NCI-H2227 treated with DMSO at 0.1 percent for 48 hours (cell line): ENCODE results near the gene UST.

Experiments
- DNase-seq: peaks from one replicate; lab custom pipeline; 2025; lab: John Stamatoyannopoulos, UW

The UST gene

GRCh38 chr6:148803979-148804378, 57.1 kb downstream of the UST start:
- DNase-seq, result no peak

GRCh38 chr6:148805777-148806176, 58.9 kb downstream of the UST start:
- DNase-seq, result no peak

- DNase-seq, result no peak
Measured at GRCh38 chr6:148807784-148808183, 61.0 kb downstream of the UST start.

- no peak for DNase-seq
Measured at GRCh38 chr6:148808786-148809304, 62.0 kb downstream of the UST start.

- no peak for DNase-seq
Measured at GRCh38 chr6:148811459-148811858, 64.6 kb downstream of the UST start.

- no peak for DNase-seq
Measured at GRCh38 chr6:148814082-148814790, 67.4 kb downstream of the UST start.

- DNase-seq, result no peak
Measured at GRCh38 chr6:148814869-148815268, 68.0 kb downstream of the UST start.

- no peak for DNase-seq
Measured at GRCh38 chr6:148816117-148816516, 69.3 kb downstream of the UST start.

GRCh38 chr6:148817689-148818088, 70.9 kb downstream of the UST start:
- no peak for DNase-seq

GRCh38 chr6:148818939-148819575, 72.2 kb downstream of the UST start:
- DNase-seq, result no peak

- no peak for DNase-seq
Measured at GRCh38 chr6:148819852-148820251, 73.0 kb downstream of the UST start.

GRCh38 chr6:148822819-148823218, 76.0 kb downstream of the UST start:
- DNase-seq, result no peak

GRCh38 chr6:148824291-148824690, 77.5 kb downstream of the UST start:
- DNase-seq, result no peak

GRCh38 chr6:148824960-148825359, 78.1 kb downstream of the UST start:
- no peak for DNase-seq

GRCh38 chr6:148825492-148825891, 78.7 kb downstream of the UST start:
- no peak for DNase-seq

- no peak for DNase-seq
Measured at GRCh38 chr6:148827416-148828045, 80.7 kb downstream of the UST start.

GRCh38 chr6:148828047-148828446, 81.2 kb downstream of the UST start:
- no peak for DNase-seq

GRCh38 chr6:148829415-148830101, 82.7 kb downstream of the UST start:
- no peak for DNase-seq

GRCh38 chr6:148830614-148831013, 83.8 kb downstream of the UST start:
- DNase-seq, result no peak

- DNase-seq, result no peak
Measured at GRCh38 chr6:148831064-148831463, 84.2 kb downstream of the UST start.

GRCh38 chr6:148831531-148831930, 84.7 kb downstream of the UST start:
- DNase-seq, result no peak

- no peak for DNase-seq
Measured at GRCh38 chr6:148835920-148836441, 89.2 kb downstream of the UST start.
